Adrenal gland (tissue), 12 donors: ENCODE data around the gene XPR1. TPM values are rescaled to one million over a fixed set of nuclear protein-coding genes. Genes with fewer than 3 reads are reported as not detected.

Source experiments
- DNase-seq, 7 donors: peaks; one replicate each; pipeline ENCODE4 v3.0.0-alpha.2; 2019 to 2020
- H3K27ac ChIP-seq, 5 donors: fragments of 200-600 bp; sonication (generic) in 4 of 5; 1 replicate in 3 of 5; 2 replicates in 2 of 5; pipeline versions ENCODE4 v1.5.1 to v1.8.0; 2016 to 2020; ENCODE audit warnings: mild to moderate bottlenecking in 1 of 5
- H3K27me3 ChIP-seq: fragments of 200-600 bp; 2 replicates; pipeline ENCODE4 v1.8.0; 2021
- H3K36me3 ChIP-seq, 2 donors: fragments of 200-600 bp; replicated peaks in 1 of 2; 1 replicate in 1 of 2; 2 replicates in 1 of 2; pipeline versions ENCODE4 v1.5.1 to v1.8.0; 2018 to 2022
- H3K4me1 ChIP-seq, 2 donors: fragments of 200-600 bp; replicated peaks in 1 of 2; 1 replicate in 1 of 2; 2 replicates in 1 of 2; pipeline versions ENCODE4 v1.5.1 to v1.8.0; 2018 to 2021
- H3K4me3 ChIP-seq, 4 donors: fragments of 200-600 bp; sonication (generic) in 3 of 4; one replicate each; pipeline ENCODE4 v1.5.1; 2016 to 2018
- H3K9me3 ChIP-seq, 3 donors: fragments of 200-600 bp; sonication (generic) in 1 of 3; replicated peaks in 1 of 3; 1 replicate in 2 of 3; 2 replicates in 1 of 3; pipeline versions ENCODE4 v1.5.1 to v1.8.0; 2016 to 2021
- CTCF ChIP-seq, 6 experiments: fragments of 450-650 bp in 4 of 6; fragments of 200-600 bp in 2 of 6; sonication (generic) in 1 of 6; IDR thresholded peaks; 1 replicate in 5 of 6; 2 replicates in 1 of 6; pipeline versions ENCODE4 v1.5.1 to v1.8.0; 2016 to 2021; ENCODE audit warnings: antibody characterized with exemption in 6 of 6, mild to moderate bottlenecking in 2 of 6, moderate library complexity in 1 of 6
- POLR2A ChIP-seq, 2 donors: fragments of 450-650 bp; IDR thresholded peaks; one replicate each; pipeline ENCODE4 v1.6.1; 2017; ENCODE audit warnings: antibody characterized with exemption in 2 of 2, mild to moderate bottlenecking in 2 of 2, moderate library complexity in 1 of 2
- WGBS, 4 donors: extraction: QIAGEN DNeasy Blood & Tissue Kit in 2 of 4; methylation state at CpG; one replicate each; pipeline versions ENCODE4 v1.1.5 to v1.1.7; 2013 to 2017; 5-methylcytosine and 5-hydroxymethylcytosine counted together
- intact Hi-C, 2 donors: fragments of 100-400 bp; cut with DNase I; formaldehyde crosslinking; loops; one replicate each; pipeline versions ENCODE4 v1.14.1 to v1.15.0; 2022 to 2023
- polyA plus RNA-seq, 3 donors: library from polyadenylated mRNA; stranded (reverse); fragments of 200-250 nt in 2 of 3; fragments of 350-450 nt in 1 of 3; fragmentation: Illumina TruSeq in 1 of 3; extraction: RNeasy Lipid Tissue Mini Kit (QIAGEN cat#74804) in 1 of 3; gene quantifications; one replicate each; pipeline ENCODE4 v1.2.3, GENCODE V29; 2013 to 2014
- total RNA-seq, 9 donors: library from RNA; depleted of rRNA in 4 of 9; stranded (reverse); fragments of >200 nt in 4 of 9; fragments of 120-200 nt in 1 of 9; fragmentation: NEBNext Ultra II Directional in 1 of 9; extraction: Animal tissue kit (Norgen Biotek cat#: 25700) in 1 of 9; gene quantifications; one replicate each; pipeline versions ENCODE4 v1.1.0 to v1.2.4, GENCODE V29; 2013 to 2023
- donor health status: healthy with polysubstance abuse.
- donor health status: Bipolar disorder and iron deficiency.
- donor health status: DM: yes; HTN: yes; CAD: no.
- donor health status: DM: no; HTN: no; CAD: no.
- donor health status: DM: no; HTN: no; CAD: no.
- donor health status: DM: yes; HTN: yes; CAD: no.

The XPR1 gene
- total and polyA plus RNA-seq, 12 donors: 4.8 to 53.0 (median 24.1) TPM

GRCh38 chr1:180911640-180912191 is 279.9 kb downstream of the XPR1 start:
- TF ChIP-seq CTCF (IDR thresholded peaks at IDR 0.05) (no peak), POLR2A (IDR thresholded peaks at IDR 0.05) (no peak)
- Histone ChIP-seq H3K9me3 (no peaks in the 10 kb centered on the region), H3K4me3 (peak overlapping the region in 2 of 4 donors; percentile 37 to 65), H3K27ac (peak overlapping the region in 2 of 5 donors; percentile 71 to 79), H3K4me1 (peaks cover 0 to 5% of the 10 kb centered on the region in 2 donors), H3K36me3 (no peaks in the 10 kb centered on the region), H3K27me3 (peaks cover 3% of the 10 kb centered on the region)
- intact Hi-C loops: no loop called here
- DNase-seq: peak in 1 of 7 donors; percentile 51
- 45 to 48% (median 46%) methylated on average over 17 of the region's 17 CpGs for WGBS, 4 donors

DNA sequence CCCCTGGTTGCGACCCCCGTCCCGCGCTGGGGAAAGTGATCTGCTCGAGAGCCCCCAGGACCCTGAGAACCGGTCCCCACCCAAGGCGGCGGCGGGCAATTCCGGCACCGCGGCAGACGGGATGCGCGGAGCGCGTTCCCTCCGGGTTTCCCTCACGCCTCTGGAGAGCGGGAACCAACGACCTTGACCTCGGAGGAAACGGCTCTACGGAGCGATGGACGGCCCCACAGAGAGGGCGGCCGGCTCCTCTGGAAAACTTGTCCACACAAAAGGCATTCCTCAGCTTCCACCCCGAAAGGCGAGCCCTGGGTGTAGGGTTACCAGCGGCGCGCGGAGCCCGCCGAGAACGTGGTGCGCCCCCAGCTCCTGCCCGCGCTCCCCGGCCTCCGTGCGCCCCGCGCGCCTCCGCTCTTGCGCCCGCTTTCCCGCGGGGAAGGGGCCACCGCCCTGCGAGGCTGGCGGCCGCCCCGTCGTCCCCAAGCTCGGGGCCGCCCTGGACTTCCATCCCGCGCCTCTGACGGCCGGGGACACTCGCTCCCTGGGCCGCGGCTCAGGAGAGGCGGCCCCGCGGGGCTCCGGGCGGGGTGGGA is 280.5 kb downstream of the XPR1 start:
- peak overlapping the region in 4 of 5 donors; percentile 23 to 79 (median 62) for H3K27ac ChIP-seq
- 1 to 12% (median 5%) methylated on average over 6 to 71 of the region's 71 CpGs for WGBS, 4 donors
- H3K9me3 ChIP-seq: no peaks in the 10 kb centered on the region
- H3K4me3 ChIP-seq: peak overlapping the region in 2 of 4 donors; percentile 37 to 65
- H3K36me3 ChIP-seq: no peaks in the 10 kb centered on the region
- H3K4me1 ChIP-seq: peaks cover 0 to 5% of the 10 kb centered on the region in 2 donors
- TF ChIP-seq CTCF (IDR thresholded peaks at IDR 0.05) (no peak), POLR2A (IDR thresholded peaks at IDR 0.05) (peak in 1 of 2 donors; percentile 13)
- intact Hi-C loops: no loop called here
- H3K27me3 ChIP-seq: peaks cover 3% of the 10 kb centered on the region
- DNase-seq: no peak

- H3K27ac ChIP-seq: peak within 1 kb of the TSS in 4 of 5 donors; percentile 23 to 79 (median 62)
- peak within 1 kb of the TSS in 2 of 4 donors; percentile 37 to 65 for H3K4me3 ChIP-seq
- no peaks in the 10 kb centered on the region for H3K36me3 ChIP-seq
- peaks cover 0 to 5% of the 10 kb centered on the region in 2 donors for H3K4me1 ChIP-seq
- no peak for TF ChIP-seq CTCF (IDR thresholded peaks at IDR 0.05)
- TF ChIP-seq POLR2A (IDR thresholded peaks at IDR 0.05): no peak
- no peaks in the 10 kb centered on the region for H3K9me3 ChIP-seq
- peak in 2 of 7 donors; percentile 6 to 14 for DNase-seq
- WGBS, 4 donors: 13 to 31% (median 18%) methylated on average over 17 to 76 of the region's 76 CpGs
- intact Hi-C loops: no loop called here
- peaks cover 3% of the 10 kb centered on the region for H3K27me3 ChIP-seq
Measured at GRCh38 chr1:180912801-180913565, 281.2 kb downstream of the XPR1 start, which contains the start of gene KIAA1614. TSS of gene KIAA1614 (plus strand) at chr1:180912897. CDS start at chr1:180913244, 347 bp downstream.

GRCh38 chr1:180915426-180915965 is 283.7 kb downstream of the XPR1 start:
- no peak for TF ChIP-seq CTCF (IDR thresholded peaks at IDR 0.05)
- TF ChIP-seq POLR2A (IDR thresholded peaks at IDR 0.05): no peak
- no peak for DNase-seq
- Histone ChIP-seq H3K9me3 (no peaks in the 10 kb centered on the region), H3K27me3 (peaks cover 3% of the 10 kb centered on the region), H3K4me1 (peaks cover 0 to 5% of the 10 kb centered on the region in 2 donors), H3K36me3 (no peaks in the 10 kb centered on the region), H3K27ac (no peak overlapping the region), H3K4me3 (no peak overlapping the region)
- WGBS, 4 donors: 86 to 95% (median 93%) methylated on average over 11 of the region's 11 CpGs
- intact Hi-C loops: no loop called here
